HEK293T (cell line): Measurements from ENCODE around the gene MMRN1.

Experiments
- CTCF ChIA-PET: fragments of 350-600 bp; formaldehyde crosslinking; extraction: SDS; loops from one replicate; lab custom pipeline; 2021; ENCODE audit warnings: antibody characterized with exemption, inconsistent platforms; lab: Yijun Ruan, JAX
- POLR2A ChIA-PET: fragments of 350-600 bp; formaldehyde crosslinking; extraction: SDS; loops from one replicate; lab custom pipeline; 2020; ENCODE audit warnings: antibody characterized with exemption, inconsistent platforms; lab: Yijun Ruan, JAX
- DNase-seq: peaks from one replicate; pipeline ENCODE4 v3.0.0; 2012; ENCODE audit warnings: mixed read lengths; ENCODE audit errors: extremely low spot score
- ARNT ChIP-seq: fragments of 450-650 bp; IDR thresholded peaks from 2 replicates; pipeline ENCODE4 v1.6.1; 2017; ENCODE audit warnings: mild to moderate bottlenecking
- BHLHE40 ChIP-seq: fragments of 450-650 bp; IDR thresholded peaks from 2 replicates; pipeline ENCODE4 v1.6.1; 2016; ENCODE audit warnings: mild to moderate bottlenecking, moderate library complexity, borderline replicate concordance
- CTBP1 ChIP-seq: fragments of 450-650 bp; IDR thresholded peaks from 2 replicates; pipeline ENCODE4 v1.6.1; 2016; ENCODE audit warnings: borderline replicate concordance
- ELF4 ChIP-seq: fragments of 450-650 bp; IDR thresholded peaks from 2 replicates; pipeline ENCODE4 v1.6.1; 2017; ENCODE audit warnings: antibody characterized with exemption
- FOXA1 ChIP-seq: fragments of 450-650 bp; IDR thresholded peaks from 2 replicates; pipeline ENCODE4 v1.6.1; 2016; ENCODE audit warnings: mild to moderate bottlenecking
- FOXK2 ChIP-seq: fragments of 450-650 bp; IDR thresholded peaks from 2 replicates; pipeline ENCODE4 v1.6.1; 2016; ENCODE audit warnings: mild to moderate bottlenecking
- FOXM1 ChIP-seq: fragments of 450-650 bp; IDR thresholded peaks from 2 replicates; pipeline ENCODE4 v1.6.1; 2017; ENCODE audit warnings: mild to moderate bottlenecking, borderline replicate concordance
- HDGF ChIP-seq: fragments of 450-650 bp; IDR thresholded peaks from 2 replicates; pipeline ENCODE4 v1.6.1; 2017; ENCODE audit warnings: antibody characterized with exemption, borderline replicate concordance
- L3MBTL2 ChIP-seq: fragments of 450-650 bp; conservative IDR thresholded peaks from 2 replicates; pipeline ENCODE4 v1.6.1; 2016; ENCODE audit warnings: mild to moderate bottlenecking
- LEF1 ChIP-seq: fragments of 450-650 bp; IDR thresholded peaks from 2 replicates; pipeline ENCODE4 v1.6.1; 2017; ENCODE audit warnings: mild to moderate bottlenecking, borderline replicate concordance
- NFRKB ChIP-seq: fragments of 450-650 bp; IDR thresholded peaks from 2 replicates; pipeline ENCODE4 v1.6.1; 2016; ENCODE audit warnings: mild to moderate bottlenecking, moderate library complexity
- SP1 ChIP-seq: fragments of 450-650 bp; IDR thresholded peaks from 2 replicates; pipeline ENCODE4 v1.6.1; 2017
- SUZ12 ChIP-seq: fragments of 450-650 bp; IDR thresholded peaks from 2 replicates; pipeline ENCODE4 v1.6.1; 2016; ENCODE audit warnings: mild to moderate bottlenecking
- TARDBP ChIP-seq: fragments of 450-650 bp; IDR thresholded peaks from 2 replicates; pipeline ENCODE4 v1.6.1; 2016
- ZNF384 ChIP-seq: fragments of 450-650 bp; IDR thresholded peaks from 2 replicates; pipeline ENCODE4 v1.6.1; 2016
- TF ChIP-seq, protein P1 (sequence below): fragments of 450-650 bp; IDR thresholded peaks from 2 replicates; pipeline ENCODE4 v1.6.1; 2016

The MMRN1 gene

DNA sequence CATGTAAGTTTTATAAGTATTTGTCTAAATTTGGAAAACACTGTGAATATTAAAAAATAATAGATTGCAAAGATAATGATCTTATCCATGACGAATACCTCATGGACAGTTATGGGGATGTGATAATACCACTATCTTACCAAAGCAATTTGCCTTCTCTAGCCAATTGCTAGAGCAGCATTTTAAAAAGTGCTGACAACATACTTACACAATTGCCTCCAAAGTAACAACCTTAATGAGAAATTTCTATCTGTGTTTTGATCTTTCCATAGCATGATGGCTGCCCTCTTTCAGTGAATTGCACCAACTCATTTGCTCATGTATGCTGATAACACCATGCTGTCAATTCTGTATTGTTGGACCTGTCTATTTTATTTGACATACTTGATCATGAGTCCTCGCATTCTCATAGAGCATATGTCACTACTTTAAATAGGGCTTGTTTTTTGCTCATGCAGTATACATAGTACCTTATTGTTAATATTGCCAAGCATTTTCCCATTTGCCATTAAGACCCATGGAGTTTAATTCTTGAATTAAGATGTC, 87.2 kb downstream of the MMRN1 start:
- ChIA-PET POLR2A (no interaction called here), CTCF (no interaction called here)
- DNase-seq = no peak
- TF ChIP-seq, protein P1, sequence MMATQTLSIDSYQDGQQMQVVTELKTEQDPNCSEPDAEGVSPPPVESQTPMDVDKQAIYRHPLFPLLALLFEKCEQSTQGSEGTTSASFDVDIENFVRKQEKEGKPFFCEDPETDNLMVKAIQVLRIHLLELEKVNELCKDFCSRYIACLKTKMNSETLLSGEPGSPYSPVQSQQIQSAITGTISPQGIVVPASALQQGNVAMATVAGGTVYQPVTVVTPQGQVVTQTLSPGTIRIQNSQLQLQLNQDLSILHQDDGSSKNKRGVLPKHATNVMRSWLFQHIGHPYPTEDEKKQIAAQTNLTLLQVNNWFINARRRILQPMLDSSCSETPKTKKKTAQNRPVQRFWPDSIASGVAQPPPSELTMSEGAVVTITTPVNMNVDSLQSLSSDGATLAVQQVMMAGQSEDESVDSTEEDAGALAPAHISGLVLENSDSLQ = no peak
- no peak for TF ChIP-seq FOXK2
- TF ChIP-seq BHLHE40 = no peak
- no peak for TF ChIP-seq ZNF384
- TF ChIP-seq CTBP1 = no peak
- TF ChIP-seq NFRKB = no peak
- no peak for TF ChIP-seq L3MBTL2
- TF ChIP-seq ELF4 = no peak
- no peak for TF ChIP-seq TARDBP
- no peak for TF ChIP-seq SP1
- TF ChIP-seq FOXA1 = no peak
- no peak for TF ChIP-seq LEF1
- TF ChIP-seq HDGF = no peak

DNA sequence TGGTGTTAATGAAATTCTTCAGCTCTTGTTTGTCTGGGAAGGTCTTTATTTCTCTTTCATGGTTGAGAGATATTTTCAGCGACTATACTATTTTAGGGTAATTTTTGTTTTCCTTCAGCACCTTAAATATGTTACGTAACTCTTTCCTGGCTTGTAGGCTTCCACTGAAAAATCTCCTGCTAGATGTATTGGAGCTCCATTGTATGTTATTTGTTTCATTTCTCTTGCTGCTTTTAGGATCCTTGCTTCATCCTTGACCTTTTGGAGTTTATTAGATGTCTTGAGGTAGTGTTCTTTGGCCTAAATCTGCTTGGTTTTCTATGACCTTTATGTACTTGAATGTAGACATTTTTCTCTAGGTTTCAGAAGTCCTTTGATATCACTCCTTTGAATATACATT, 93.6 kb downstream of the MMRN1 start:
- POLR2A ChIA-PET = no interaction called here
- CTCF ChIA-PET = no interaction called here
- TF ChIP-seq FOXK2 (no peak), ARNT (no peak), SUZ12 (no peak), ELF4 (no peak), L3MBTL2 (no peak), HDGF (no peak), ZNF384 (no peak), CTBP1 (no peak), LEF1 (no peak), BHLHE40 (no peak), NFRKB (no peak), FOXA1 (no peak), FOXM1 (no peak), TARDBP (no peak), SP1 (no peak)
- TF ChIP-seq, protein P1 = no peak
- no peak for DNase-seq

DNA sequence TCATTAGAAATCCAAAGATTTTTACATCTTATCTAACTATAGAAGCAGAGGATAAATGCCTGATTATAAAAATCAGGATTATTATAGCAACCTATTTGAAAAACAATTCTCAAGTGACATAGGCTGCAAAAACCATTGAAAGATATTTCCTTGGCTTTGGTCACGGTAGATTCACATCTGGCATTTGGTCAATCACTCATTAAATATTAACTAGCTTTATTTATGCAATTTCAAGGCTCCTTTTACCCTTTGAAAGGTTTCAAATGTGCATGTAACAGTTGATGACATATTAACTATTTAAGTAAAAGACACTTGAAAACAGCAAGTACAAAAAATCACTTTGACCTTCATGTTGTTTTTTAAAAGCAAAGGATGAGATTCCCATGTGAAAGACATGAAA, 98.1 kb downstream of the MMRN1 start:
- no peak for DNase-seq
- ChIA-PET CTCF (no interaction called here), POLR2A (no interaction called here)
- TF ChIP-seq ZNF384 (no peak), FOXM1 (no peak), BHLHE40 (no peak), LEF1 (no peak), CTBP1 (no peak), SP1 (no peak), FOXK2 (no peak), HDGF (no peak), L3MBTL2 (no peak), TARDBP (no peak), ARNT (no peak), NFRKB (no peak), ELF4 (no peak), SUZ12 (no peak), FOXA1 (no peak)
- TF ChIP-seq, protein P1 = no peak

DNA sequence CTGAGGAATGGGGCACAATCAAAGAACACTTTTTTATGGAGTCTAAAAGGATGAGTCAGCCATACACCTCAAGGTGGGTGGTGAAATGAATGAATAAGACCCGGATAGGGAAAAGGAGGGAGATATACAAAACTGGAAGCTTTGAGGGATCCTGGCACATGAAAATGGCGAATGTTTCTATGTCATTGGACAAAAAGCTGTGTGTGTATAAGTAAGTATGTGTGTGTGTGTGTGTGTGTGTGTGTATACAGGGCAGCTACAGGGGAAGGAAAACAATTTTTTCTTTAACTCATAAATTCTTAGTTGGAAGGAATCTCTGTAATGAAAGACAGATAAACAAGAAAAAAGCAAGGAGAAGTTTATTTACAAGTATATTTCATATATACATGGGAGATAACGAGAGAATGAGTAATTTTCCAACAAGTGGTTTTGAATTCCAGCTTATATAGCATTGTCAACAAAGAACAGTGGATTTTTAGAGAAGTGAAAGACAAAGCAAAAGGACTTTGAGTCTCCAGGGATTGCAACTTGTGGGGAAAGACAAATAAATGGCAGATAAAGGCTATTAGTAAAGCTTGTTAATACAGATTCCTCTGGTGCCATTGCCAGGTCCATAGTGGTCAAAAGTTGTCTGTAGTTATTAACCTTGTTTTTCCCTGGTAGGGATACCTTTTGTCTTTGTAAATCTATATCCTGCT, 99.7 kb downstream of the MMRN1 start:
- TF ChIP-seq LEF1 (no peak), FOXK2 (no peak), L3MBTL2 (no peak), TARDBP (no peak), CTBP1 (no peak), FOXM1 (no peak), SUZ12 (no peak), ARNT (no peak), HDGF (no peak), ZNF384 (no peak), NFRKB (no peak), SP1 (no peak)
- no peak for DNase-seq
- ChIA-PET CTCF (no interaction called here), POLR2A (no interaction called here)

DNA sequence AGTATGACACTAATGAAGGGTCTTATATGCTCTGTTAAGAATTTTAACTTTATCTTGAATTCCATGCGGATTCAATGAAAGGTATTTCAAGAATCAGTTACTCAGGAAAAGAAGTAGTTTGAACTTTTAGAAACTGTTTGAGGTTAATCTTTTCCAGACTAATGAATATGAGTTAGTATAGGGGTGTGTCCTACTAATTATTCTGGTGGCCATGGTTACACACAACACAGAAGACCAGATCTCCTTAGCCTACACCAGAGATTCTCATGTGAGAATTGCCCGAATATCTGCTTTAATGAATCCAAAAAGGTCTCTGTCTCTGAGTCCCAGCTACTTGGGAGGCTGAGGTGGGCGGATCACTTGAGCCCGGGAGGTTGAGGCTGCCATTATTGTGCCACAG, 100.4 kb downstream of the MMRN1 start:
- DNase-seq = no peak
- TF ChIP-seq SP1 (no peak), FOXK2 (no peak), HDGF (no peak), LEF1 (no peak), NFRKB (no peak), ARNT (no peak), ZNF384 (no peak), FOXM1 (no peak), TARDBP (no peak), ELF4 (no peak), CTBP1 (no peak), SUZ12 (no peak), FOXA1 (no peak), BHLHE40 (no peak), L3MBTL2 (no peak)
- TF ChIP-seq, protein P1 = no peak
- ChIA-PET POLR2A (no interaction called here), CTCF (no interaction called here)
